Body of pancreas (tissue), 4 donors: ENCODE data around the gene TWF2. TPM values are rescaled to one million over a fixed set of nuclear protein-coding genes. Genes with fewer than 3 reads are reported as not detected.

Source experiments
- ATAC-seq: fragments of 150-250 bp; one replicate; pipeline ENCODE4 v1.9.1; 2016
- DNase-seq, 4 donors: peaks; one replicate each; pipeline ENCODE4 v3.0.0-alpha.2; 2019
- H3K27ac ChIP-seq, 4 donors: fragments of 200-600 bp; sonication (generic); 1 replicate in 3 of 4; 2 replicates in 1 of 4; pipeline versions ENCODE4 v1.5.1 to v1.6.1; 2016 to 2019; ENCODE audit warnings: mild to moderate bottlenecking in 1 of 4, mixed read lengths in 1 of 4, moderate library complexity in 1 of 4
- H3K27me3 ChIP-seq, 2 donors: fragments of 200-600 bp; sonication (generic); one replicate each; pipeline ENCODE4 v1.6.0; 2016; ENCODE audit warnings: mild to moderate bottlenecking in 1 of 2
- H3K36me3 ChIP-seq, 2 donors: fragments of 200-600 bp; sonication (generic); replicated peaks in 1 of 2; 2 replicates each; pipeline ENCODE4 v1.5.1; 2016; ENCODE audit warnings: low read depth in 2 of 2; ENCODE audit not compliant: insufficient read depth in 1 of 2
- H3K4me1 ChIP-seq: fragments of 200-600 bp; sonication (generic); one replicate; pipeline ENCODE4 v1.6.0; 2016
- H3K4me3 ChIP-seq, 2 donors: fragments of 200-600 bp; sonication (generic); 1 replicate in 1 of 2; 2 replicates in 1 of 2; pipeline ENCODE4 v1.5.1; 2016 to 2019
- H3K9me3 ChIP-seq, 3 donors: fragments of 200-600 bp; sonication (generic); 1 replicate in 2 of 3; 2 replicates in 1 of 3; pipeline ENCODE4 v1.5.1; 2016
- CTCF ChIP-seq, 7 experiments: fragments of 450-650 bp in 4 of 7; fragments of 200-600 bp in 3 of 7; sonication (generic) in 3 of 7; IDR thresholded peaks; one replicate each; pipeline ENCODE4 v1.5.1; 2016 to 2019; ENCODE audit warnings: antibody characterized with exemption in 7 of 7
- POLR2A ChIP-seq, 3 donors: fragments of 450-650 bp; IDR thresholded peaks; one replicate each; pipeline ENCODE4 v1.6.1; 2016; ENCODE audit warnings: antibody characterized with exemption in 3 of 3, mild to moderate bottlenecking in 2 of 3
- WGBS, 2 donors: methylation state at CpG; one replicate each; pipeline ENCODE4 v1.1.5; 2017; 5-methylcytosine and 5-hydroxymethylcytosine counted together
- intact Hi-C: fragments of 100-400 bp; cut with DNase I; formaldehyde crosslinking; loops from one replicate; pipeline ENCODE4 v1.15.1; 2023
- total RNA-seq, 2 donors: library from RNA; depleted of rRNA; stranded (reverse); fragments of >200 nt; gene quantifications; one replicate each; pipeline ENCODE4 v1.1.0, GENCODE V29; 2016

Gene TWF2
- total RNA-seq, 2 donors from 2014 or later: 26.7 to 35.8 TPM

- Histone ChIP-seq H3K4me3 (no peak overlapping the region), H3K36me3 (peaks cover 0 to 27% of the 10 kb centered on the region in 2 donors), H3K27ac (peak overlapping the region; percentile 61 to 86 (median 76)), H3K4me1 (peaks cover 27% of the 10 kb centered on the region), H3K27me3 (no peaks in the 10 kb centered on the region), H3K9me3 (no peaks in the 10 kb centered on the region)
- ATAC-seq: peak; percentile 96
- intact Hi-C loops: no loop called here
- peak; percentile 91 to 96 (median 95) for DNase-seq
- WGBS, 2 donors: 25 to 26% methylated on average over 12 to 13 of the region's 13 CpGs
- peak in 2 of 7 experiments; percentile 12 to 27 for TF ChIP-seq CTCF (IDR thresholded peaks at IDR 0.05)
- peak in 2 of 3 donors; percentile 37 to 43 for TF ChIP-seq POLR2A (IDR thresholded peaks at IDR 0.05)
Observed at GRCh38 chr3:52216585-52217408, 22.2 kb downstream of the TWF2 start.

GRCh38 chr3:52215351-52215750, 23.6 kb downstream of the TWF2 start:
- H3K27me3 ChIP-seq: no peaks in the 10 kb centered on the region
- 94% methylated on average over 7 of the region's 7 CpGs for WGBS, 2 donors
- DNase-seq: no peak
- H3K9me3 ChIP-seq: no peaks in the 10 kb centered on the region
- no peak overlapping the region for H3K27ac ChIP-seq
- no peak overlapping the region for H3K4me3 ChIP-seq
- H3K4me1 ChIP-seq: peaks cover 27% of the 10 kb centered on the region
- intact Hi-C loops: no loop called here
- TF ChIP-seq CTCF (IDR thresholded peaks at IDR 0.05) (no peak), POLR2A (IDR thresholded peaks at IDR 0.05) (no peak)
- ATAC-seq: no peak
- H3K36me3 ChIP-seq: peaks cover 3 to 37% of the 10 kb centered on the region in 2 donors

- ATAC-seq (no peak), DNase-seq (no peak)
- no peak overlapping the region for H3K27ac ChIP-seq
- H3K4me1 ChIP-seq: peaks cover 22% of the 10 kb centered on the region
- intact Hi-C loops: no loop called here
- peaks cover 3 to 41% of the 10 kb centered on the region in 2 donors for H3K36me3 ChIP-seq
- H3K4me3 ChIP-seq: no peak overlapping the region
- H3K9me3 ChIP-seq: no peaks in the 10 kb centered on the region
- H3K27me3 ChIP-seq: no peaks in the 10 kb centered on the region
- TF ChIP-seq CTCF (IDR thresholded peaks at IDR 0.05) (no peak), POLR2A (IDR thresholded peaks at IDR 0.05) (no peak)
Observed at GRCh38 chr3:52213901-52214300, 25.1 kb downstream of the TWF2 start.

- no peak for TF ChIP-seq POLR2A (IDR thresholded peaks at IDR 0.05)
- TF ChIP-seq CTCF (IDR thresholded peaks at IDR 0.05): no peak
- WGBS, 2 donors: 72 to 77% methylated on average over 8 of the region's 8 CpGs
- DNase-seq (no peak), ATAC-seq (no peak)
- H3K27ac ChIP-seq: no peak overlapping the region
- H3K4me3 ChIP-seq: no peak overlapping the region
- no peaks in the 10 kb centered on the region for H3K9me3 ChIP-seq
- H3K4me1 ChIP-seq: peaks cover 20% of the 10 kb centered on the region
- intact Hi-C loops: no loop called here
- H3K27me3 ChIP-seq: no peaks in the 10 kb centered on the region
- peaks cover 3 to 48% of the 10 kb centered on the region in 2 donors for H3K36me3 ChIP-seq
Observed at GRCh38 chr3:52213005-52213404, 26.0 kb downstream of the TWF2 start.
